GM18868 (cell line): ENCODE results near the gene GALR2.

ENCODE experiments used
- ATAC-seq: cut with Tn5 transposase; IDR thresholded peaks from one replicate; pipeline ENCODE4 v1.9.1; 2021; ENCODE audit warnings: mild to moderate bottlenecking, moderate library complexity; ENCODE audit not compliant: unreplicated experiment

The GALR2 gene

DNA sequence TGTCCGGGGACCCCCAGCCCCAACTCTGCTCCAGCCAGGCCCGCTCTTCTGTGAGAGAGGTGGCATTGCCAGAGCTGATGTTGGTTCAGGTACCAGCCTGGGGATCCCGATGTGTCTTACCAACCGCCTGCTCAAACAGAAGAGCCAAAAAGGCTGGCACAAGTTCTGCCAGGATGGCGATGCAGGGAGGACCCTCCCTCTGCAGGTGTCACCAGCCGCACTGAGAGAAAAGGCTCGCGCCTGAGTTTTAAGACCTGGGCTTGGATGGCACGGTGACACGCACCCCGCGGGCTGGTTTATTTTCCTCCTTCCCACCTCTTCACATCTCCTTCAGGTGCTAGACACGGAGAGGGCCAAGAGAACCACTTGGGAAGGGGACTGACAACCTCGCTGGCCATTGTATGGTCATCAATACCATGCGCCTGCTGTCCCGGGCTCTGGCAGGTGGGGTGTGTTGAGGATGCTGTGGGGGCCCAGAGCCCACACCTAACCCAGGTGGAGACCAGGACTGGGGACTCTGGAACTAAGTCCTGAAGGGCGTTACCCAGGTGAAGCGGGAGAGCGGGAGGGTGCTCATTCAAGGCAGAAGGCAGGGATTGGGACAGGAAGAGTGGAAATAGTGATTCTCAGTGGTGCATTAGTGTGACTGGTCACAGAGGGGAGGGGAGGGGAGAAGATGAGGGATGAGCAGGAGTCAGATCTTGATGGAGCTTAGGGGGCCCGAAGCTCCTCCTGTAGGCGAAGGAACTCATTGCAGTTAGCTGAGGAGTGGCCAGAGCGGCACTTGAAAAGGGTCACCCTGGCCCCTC is 50.2 kb downstream of the GALR2 start:
- ATAC-seq: no peak

DNA sequence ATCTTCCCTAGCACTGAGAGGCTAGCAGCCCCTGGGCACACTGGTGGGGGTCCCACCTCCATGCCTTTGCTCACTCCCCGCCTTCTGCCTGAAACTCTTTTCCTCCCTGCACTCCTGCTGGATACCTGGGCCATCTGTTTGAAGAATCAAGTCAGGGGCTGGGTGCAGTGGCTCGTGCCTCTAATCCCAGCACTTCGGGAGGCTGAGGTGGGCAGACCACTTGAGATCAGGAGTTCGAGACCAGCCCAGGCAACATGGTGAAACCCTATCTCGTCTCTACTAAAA is 50.8 kb downstream of the GALR2 start:
- no peak for ATAC-seq

DNA sequence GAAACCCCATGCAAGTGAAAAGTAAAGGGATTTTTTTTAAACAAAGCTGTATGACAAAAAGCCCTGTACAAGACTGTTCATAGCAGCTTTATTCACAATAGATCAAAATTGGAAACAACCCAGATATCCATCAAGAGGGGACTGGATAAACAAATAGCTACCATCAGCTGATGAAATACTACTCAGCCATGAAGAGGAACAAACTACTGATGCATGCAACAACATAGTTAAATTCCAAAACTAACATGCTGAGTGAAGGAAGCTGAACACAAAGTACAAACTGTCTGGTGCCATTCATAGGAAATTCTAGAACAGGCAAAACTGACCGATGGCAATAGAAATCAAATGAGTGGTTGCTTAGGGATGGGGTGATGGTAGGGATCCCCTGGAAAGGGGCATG is 51.3 kb downstream of the GALR2 start:
- no peak for ATAC-seq
